K562 (cell line): ENCODE data around the gene EMC10. TPM values are rescaled to one million over a fixed set of nuclear protein-coding genes. Genes with fewer than 3 reads are reported as not detected.

Experiments
- ATAC-seq: fragments of 200-7000 bp; cut with Tn5 transposase; 3 replicates; pipeline ENCODE4 v1.9.1; 2020; ENCODE audit warnings: moderate library complexity
- BruUV-seq: library from RNA; stranded (reverse); fragments of 400-500 nt; replicated peaks from 2 replicates; lab custom pipeline; 2021; lab: Mats Ljungman, UMichigan
- CTCF ChIA-PET: fragments of 300-600 bp; formaldehyde crosslinking; extraction: SDS; loops from one replicate; lab custom pipeline; 2021; ENCODE audit warnings: low intra/inter-chr PET ratio; lab: Yijun Ruan, JAX
- POLR2A ChIA-PET: fragments of 300-600, 350-650 bp; sonication (Branson Sonifier 250); formaldehyde crosslinking; extraction: SDS; loops from one replicate; lab custom pipeline; 2021; ENCODE audit warnings: antibody characterized with exemption, inconsistent platforms; lab: Yijun Ruan, JAX
- DNase-seq, 4 experiments: peaks; one replicate each; pipeline versions ENCODE4 v3.0.0 to v3.0.0-alpha.2; 2011 to 2018; ENCODE audit warnings: low spot score in 3 of 4, mixed read lengths in 3 of 4; ENCODE audit errors: extremely low read depth in 1 of 4
- FAIRE-seq: peaks from 2 replicates; lab custom pipeline; 2011; peaks lifted over from hg19 to GRCh38; lab: Jason Lieb, UNC
- H2AFZ ChIP-seq: 2 replicates; pipeline ENCODE4 v1.6.0; 2011; ENCODE audit warnings: low read depth, low read length, control low read depth, inconsistent platforms
- H3K27ac ChIP-seq: fragments of 200-600 bp; 3 replicates; pipeline ENCODE4 v1.8.0; 2011; ENCODE audit warnings: low read depth, mild to moderate bottlenecking, control low read depth, inconsistent platforms, low read length, moderate library complexity, mixed read lengths; ENCODE audit errors: extremely low read depth
- H3K27me3 ChIP-seq, 2 experiments: fragments of 300-600 bp in 1 of 2; 2 replicates in 1 of 2; 3 replicates in 1 of 2; pipeline versions ENCODE4 v1.6.0 to v1.8.0; 2011; ENCODE audit warnings: inconsistent platforms in 2 of 2, low read length in 2 of 2, mild to moderate bottlenecking in 1 of 2, mixed read lengths in 1 of 2, moderate library complexity in 1 of 2; ENCODE audit not compliant: control insufficient read depth in 2 of 2, insufficient read depth in 2 of 2
- H3K36me3 ChIP-seq: fragments of 300-600 bp; 3 replicates; pipeline ENCODE4 v1.8.0; 2011; ENCODE audit warnings: mild to moderate bottlenecking, low read length, inconsistent platforms; ENCODE audit not compliant: control insufficient read depth, insufficient read depth
- H3K4me1 ChIP-seq, 2 experiments: fragments of 200-600 bp in 1 of 2; replicated peaks in 1 of 2; 2 replicates in 1 of 2; 3 replicates in 1 of 2; pipeline versions ENCODE4 v1.5.1 to v1.8.0; 2011; ENCODE audit warnings: inconsistent platforms in 2 of 2, low read length in 2 of 2, mild to moderate bottlenecking in 1 of 2, mixed read lengths in 1 of 2, moderate library complexity in 1 of 2; ENCODE audit not compliant: control insufficient read depth in 2 of 2, insufficient read depth in 2 of 2
- H3K4me2 ChIP-seq: 2 replicates; pipeline ENCODE4 v1.6.1; 2011; ENCODE audit warnings: low read length, control low read depth, inconsistent platforms, mixed read lengths; ENCODE audit not compliant: insufficient read depth
- H3K4me3 ChIP-seq: fragments of 200-600 bp; sonication (generic), shearing (Covaris generic); 2 replicates; pipeline ENCODE4 v1.5.1; 2016; ENCODE audit warnings: control low read depth, inconsistent platforms
- H3K79me2 ChIP-seq: fragments of 200-600 bp; 3 replicates; pipeline ENCODE4 v1.8.0; 2011; ENCODE audit warnings: low read length, inconsistent platforms; ENCODE audit not compliant: control insufficient read depth, insufficient read depth
- H3K9ac ChIP-seq, 2 experiments: 2 replicates each; pipeline versions ENCODE4 v1.6.0 to v1.6.1; 2011; ENCODE audit warnings: low read depth in 2 of 2, low read length in 2 of 2, control low read depth in 1 of 2, inconsistent platforms in 1 of 2, mild to moderate bottlenecking in 1 of 2, mixed read lengths in 1 of 2; ENCODE audit not compliant: insufficient read depth in 1 of 2
- H3K9me1 ChIP-seq: one replicate; pipeline ENCODE4 v1.6.0; 2011; ENCODE audit warnings: inconsistent platforms, mild to moderate bottlenecking, low read length, moderate library complexity; ENCODE audit not compliant: control insufficient read depth, insufficient read depth
- H3K9me3 ChIP-seq: replicated peaks from 2 replicates; pipeline ENCODE4 v1.5.1; 2011; ENCODE audit warnings: low read depth, low read length, inconsistent platforms; ENCODE audit not compliant: control insufficient read depth, insufficient read depth
- H4K20me1 ChIP-seq: replicated peaks from 2 replicates; pipeline ENCODE4 v1.6.1; 2011; ENCODE audit warnings: low read length, inconsistent platforms, mixed read lengths; ENCODE audit not compliant: control insufficient read depth, insufficient read depth
- CHD1 ChIP-seq: fragments of 200-600 bp; sonication (generic); IDR thresholded peaks from one replicate; pipeline ENCODE4 v1.6.1; 2012; ENCODE audit warnings: mild to moderate bottlenecking, moderate library complexity, low read length, inconsistent platforms
- DDX20 ChIP-seq: fragments of 450-650 bp; IDR thresholded peaks from 2 replicates; pipeline ENCODE4 v1.6.1; 2016; ENCODE audit warnings: missing genetic modification characterization, low read depth, mild to moderate bottlenecking, missing compliant biosample characterization, moderate library complexity
- NBN ChIP-seq: fragments of 450-650 bp; IDR thresholded peaks from 2 replicates; pipeline ENCODE4 v1.6.1; 2016; ENCODE audit warnings: low read depth, mild to moderate bottlenecking
- NFATC3 ChIP-seq: fragments of 450-650 bp; IDR thresholded peaks from 2 replicates; pipeline ENCODE4 v1.6.1; 2017; ENCODE audit warnings: mild to moderate bottlenecking
- SNRNP70 ChIP-seq: fragments of 200-400 bp; formaldehyde crosslinking; optimal IDR thresholded peaks from 2 replicates; pipeline ENCODE3; 2017; ENCODE audit warnings: low read depth, low read length
- WGBS: fragments of 100-300 bp; shearing (Covaris generic); methylation state at CpG from one replicate; pipeline ENCODE4 v1.1.6; 2016; ENCODE audit warnings: low coverage, mixed read lengths; ENCODE audit not compliant: insufficient coverage; ENCODE audit errors: missing lambda C conversion rate; 5-methylcytosine and 5-hydroxymethylcytosine counted together
- in situ Hi-C: fragments of 300-500 bp; cut with MboI; formaldehyde crosslinking; loops from 4 replicates; pipeline ENCODE4 v1.15.0; 2018; ENCODE audit warnings: inconsistent platforms, mixed read lengths
- intact Hi-C: fragments of 100-400 bp; cut with micrococcal nuclease; formaldehyde crosslinking; loops from 2 replicates; pipeline ENCODE4 v1.14.2; 2022
- polyA plus RNA-seq, 8 experiments: library from polyadenylated mRNA; depleted of rRNA in 4 of 8; stranded (reverse) in 5 of 8; unstranded in 3 of 8; fragments of >200 nt; fragmentation: Nextera tagmentation in 2 of 8; fragmentation: Illumina TruSeq in 1 of 8; extraction: Ambion mirVana in 2 of 8; extraction: Trizol in 1 of 8; gene quantifications; 2 replicates each; pipeline versions ENCODE4 v1.2.1 to v1.2.3, GENCODE V29; 2011 to 2014; ENCODE audit warnings: inconsistent platforms in 1 of 8, missing spikeins in 1 of 8
- total RNA-seq, 7 experiments: library from RNA; depleted of rRNA in 6 of 7; stranded (reverse); fragments of >200 nt in 6 of 7; fragmentation: Illumina TruSeq in 2 of 7; extraction: Trizol in 2 of 7; gene quantifications; 2 replicates each; pipeline versions ENCODE4 v1.2.1 to v1.2.3, GENCODE V29; 2011 to 2021; ENCODE audit warnings: low replicate concordance in 1 of 7
- TF ChIP-seq, protein P1 (sequence below): sonication (generic); formaldehyde crosslinking; IDR thresholded peaks from 2 replicates; pipeline ENCODE4 v1.5.0; 2020; ENCODE audit warnings: missing genetic modification reagents
- TF ChIP-seq, protein P2 (sequence below): fragments of 250-450 bp; sonication (Bioruptor Pico); IDR thresholded peaks from 2 replicates; pipeline ENCODE4 v1.4.0; 2020
- TF ChIP-seq, protein P3 (sequence below): fragments of 200-800 bp; sonication (Bioruptor generic); IDR thresholded peaks from 2 replicates; pipeline ENCODE4 v1.6.1; 2016; ENCODE audit warnings: missing genetic modification characterization, missing compliant biosample characterization
- TF ChIP-seq, protein P4 (sequence below): fragments of 450-650 bp; conservative IDR thresholded peaks from 2 replicates; pipeline ENCODE4 v1.6.1; 2016; ENCODE audit warnings: missing genetic modification characterization, low read depth, mild to moderate bottlenecking, missing compliant biosample characterization, moderate library complexity

EMC10 gene
- total and polyA plus RNA-seq, 9 of the 15 experiments (the other 6 are each of a cell fraction or from before 2014, with no cell fraction given): 1.4 to 46.0 (median 13.1) TPM

DNA sequence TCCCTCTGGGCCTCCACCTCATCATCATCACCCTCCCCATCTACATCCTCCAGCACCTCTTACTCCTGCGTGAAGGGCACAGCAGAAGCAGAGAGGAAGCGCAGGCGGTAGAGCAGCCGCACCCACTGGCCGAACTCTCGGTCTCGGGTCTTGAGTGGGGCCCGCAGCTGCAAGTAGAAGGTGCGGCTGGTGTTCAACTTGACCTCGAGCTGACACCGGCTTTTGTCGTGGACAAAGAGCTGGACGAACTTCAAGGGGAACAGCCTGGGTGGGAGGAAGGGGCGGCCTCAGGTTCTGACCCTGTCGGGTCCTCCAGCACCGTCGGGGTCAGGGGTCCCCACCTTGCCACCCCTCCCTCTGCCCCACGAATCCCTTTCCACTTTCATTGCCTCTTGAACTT lies 8.7 kb upstream of the EMC10 start:
- in situ Hi-C loops: no loop called here
- peak overlapping the region in 1 of 2 experiments; percentile 10; a peak in 1 of 4 replicates for H3K9ac ChIP-seq
- no peak overlapping the region for H3K27ac ChIP-seq
- H3K27me3 ChIP-seq: peaks cover 0 to 18% of the 10 kb centered on the region in 2 experiments; a peak in 3 of 5 replicates
- intact Hi-C loops: no loop called here
- no peak overlapping the region for H2AFZ ChIP-seq
- FAIRE-seq: no peak
- H3K4me3 ChIP-seq: no peak overlapping the region
- no peak for DNase-seq
- no peaks in the 10 kb centered on the region for H3K36me3 ChIP-seq
- no peak overlapping the region for H3K4me2 ChIP-seq
- H3K9me3 ChIP-seq: no peaks in the 10 kb centered on the region; the same call in 1 of the 2 replicates
- no peaks in the 10 kb centered on the region for H3K79me2 ChIP-seq
- H4K20me1 ChIP-seq: no peaks in the 10 kb centered on the region
- POLR2A ChIA-PET: no interaction called here
- no peak for ATAC-seq
- 59% methylated on average over 13 of the region's 18 CpGs for WGBS
- no TSS peak for BruUV-seq
- peaks cover 8 to 34% of the 10 kb centered on the region in 2 experiments; a peak in 4 of 5 replicates for H3K4me1 ChIP-seq
- CTCF ChIA-PET: no interaction called here
- H3K9me1 ChIP-seq: no peaks in the 10 kb centered on the region
- TF ChIP-seq DDX20 (no peak), NBN (no peak), CHD1 (no peak), NFATC3 (no peak), SNRNP70 (no peak)
- TF ChIP-seq, protein P1, sequence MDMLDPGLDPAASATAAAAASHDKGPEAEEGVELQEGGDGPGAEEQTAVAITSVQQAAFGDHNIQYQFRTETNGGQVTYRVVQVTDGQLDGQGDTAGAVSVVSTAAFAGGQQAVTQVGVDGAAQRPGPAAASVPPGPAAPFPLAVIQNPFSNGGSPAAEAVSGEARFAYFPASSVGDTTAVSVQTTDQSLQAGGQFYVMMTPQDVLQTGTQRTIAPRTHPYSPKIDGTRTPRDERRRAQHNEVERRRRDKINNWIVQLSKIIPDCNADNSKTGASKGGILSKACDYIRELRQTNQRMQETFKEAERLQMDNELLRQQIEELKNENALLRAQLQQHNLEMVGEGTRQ (CRISPR knock-in tag): no peak
- TF ChIP-seq, protein P2, sequence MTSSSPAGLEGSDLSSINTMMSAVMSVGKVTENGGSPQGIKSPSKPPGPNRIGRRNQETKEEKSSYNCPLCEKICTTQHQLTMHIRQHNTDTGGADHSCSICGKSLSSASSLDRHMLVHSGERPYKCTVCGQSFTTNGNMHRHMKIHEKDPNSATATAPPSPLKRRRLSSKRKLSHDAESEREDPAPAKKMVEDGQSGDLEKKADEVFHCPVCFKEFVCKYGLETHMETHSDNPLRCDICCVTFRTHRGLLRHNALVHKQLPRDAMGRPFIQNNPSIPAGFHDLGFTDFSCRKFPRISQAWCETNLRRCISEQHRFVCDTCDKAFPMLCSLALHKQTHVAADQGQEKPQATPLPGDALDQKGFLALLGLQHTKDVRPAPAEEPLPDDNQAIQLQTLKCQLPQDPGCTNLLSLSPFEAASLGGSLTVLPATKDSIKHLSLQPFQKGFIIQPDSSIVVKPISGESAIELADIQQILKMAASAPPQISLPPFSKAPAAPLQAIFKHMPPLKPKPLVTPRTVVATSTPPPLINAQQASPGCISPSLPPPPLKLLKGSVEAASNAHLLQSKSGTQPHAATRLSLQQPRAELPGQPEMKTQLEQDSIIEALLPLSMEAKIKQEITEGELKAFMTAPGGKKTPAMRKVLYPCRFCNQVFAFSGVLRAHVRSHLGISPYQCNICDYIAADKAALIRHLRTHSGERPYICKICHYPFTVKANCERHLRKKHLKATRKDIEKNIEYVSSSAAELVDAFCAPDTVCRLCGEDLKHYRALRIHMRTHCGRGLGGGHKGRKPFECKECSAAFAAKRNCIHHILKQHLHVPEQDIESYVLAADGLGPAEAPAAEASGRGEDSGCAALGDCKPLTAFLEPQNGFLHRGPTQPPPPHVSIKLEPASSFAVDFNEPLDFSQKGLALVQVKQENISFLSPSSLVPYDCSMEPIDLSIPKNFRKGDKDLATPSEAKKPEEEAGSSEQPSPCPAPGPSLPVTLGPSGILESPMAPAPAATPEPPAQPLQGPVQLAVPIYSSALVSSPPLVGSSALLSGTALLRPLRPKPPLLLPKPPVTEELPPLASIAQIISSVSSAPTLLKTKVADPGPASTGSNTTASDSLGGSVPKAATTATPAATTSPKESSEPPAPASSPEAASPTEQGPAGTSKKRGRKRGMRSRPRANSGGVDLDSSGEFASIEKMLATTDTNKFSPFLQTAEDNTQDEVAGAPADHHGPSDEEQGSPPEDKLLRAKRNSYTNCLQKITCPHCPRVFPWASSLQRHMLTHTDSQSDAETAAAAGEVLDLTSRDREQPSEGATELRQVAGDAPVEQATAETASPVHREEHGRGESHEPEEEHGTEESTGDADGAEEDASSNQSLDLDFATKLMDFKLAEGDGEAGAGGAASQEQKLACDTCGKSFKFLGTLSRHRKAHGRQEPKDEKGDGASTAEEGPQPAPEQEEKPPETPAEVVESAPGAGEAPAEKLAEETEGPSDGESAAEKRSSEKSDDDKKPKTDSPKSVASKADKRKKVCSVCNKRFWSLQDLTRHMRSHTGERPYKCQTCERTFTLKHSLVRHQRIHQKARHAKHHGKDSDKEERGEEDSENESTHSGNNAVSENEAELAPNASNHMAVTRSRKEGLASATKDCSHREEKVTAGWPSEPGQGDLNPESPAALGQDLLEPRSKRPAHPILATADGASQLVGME (CRISPR knock-in tag): no peak
- TF ChIP-seq, protein P3, sequence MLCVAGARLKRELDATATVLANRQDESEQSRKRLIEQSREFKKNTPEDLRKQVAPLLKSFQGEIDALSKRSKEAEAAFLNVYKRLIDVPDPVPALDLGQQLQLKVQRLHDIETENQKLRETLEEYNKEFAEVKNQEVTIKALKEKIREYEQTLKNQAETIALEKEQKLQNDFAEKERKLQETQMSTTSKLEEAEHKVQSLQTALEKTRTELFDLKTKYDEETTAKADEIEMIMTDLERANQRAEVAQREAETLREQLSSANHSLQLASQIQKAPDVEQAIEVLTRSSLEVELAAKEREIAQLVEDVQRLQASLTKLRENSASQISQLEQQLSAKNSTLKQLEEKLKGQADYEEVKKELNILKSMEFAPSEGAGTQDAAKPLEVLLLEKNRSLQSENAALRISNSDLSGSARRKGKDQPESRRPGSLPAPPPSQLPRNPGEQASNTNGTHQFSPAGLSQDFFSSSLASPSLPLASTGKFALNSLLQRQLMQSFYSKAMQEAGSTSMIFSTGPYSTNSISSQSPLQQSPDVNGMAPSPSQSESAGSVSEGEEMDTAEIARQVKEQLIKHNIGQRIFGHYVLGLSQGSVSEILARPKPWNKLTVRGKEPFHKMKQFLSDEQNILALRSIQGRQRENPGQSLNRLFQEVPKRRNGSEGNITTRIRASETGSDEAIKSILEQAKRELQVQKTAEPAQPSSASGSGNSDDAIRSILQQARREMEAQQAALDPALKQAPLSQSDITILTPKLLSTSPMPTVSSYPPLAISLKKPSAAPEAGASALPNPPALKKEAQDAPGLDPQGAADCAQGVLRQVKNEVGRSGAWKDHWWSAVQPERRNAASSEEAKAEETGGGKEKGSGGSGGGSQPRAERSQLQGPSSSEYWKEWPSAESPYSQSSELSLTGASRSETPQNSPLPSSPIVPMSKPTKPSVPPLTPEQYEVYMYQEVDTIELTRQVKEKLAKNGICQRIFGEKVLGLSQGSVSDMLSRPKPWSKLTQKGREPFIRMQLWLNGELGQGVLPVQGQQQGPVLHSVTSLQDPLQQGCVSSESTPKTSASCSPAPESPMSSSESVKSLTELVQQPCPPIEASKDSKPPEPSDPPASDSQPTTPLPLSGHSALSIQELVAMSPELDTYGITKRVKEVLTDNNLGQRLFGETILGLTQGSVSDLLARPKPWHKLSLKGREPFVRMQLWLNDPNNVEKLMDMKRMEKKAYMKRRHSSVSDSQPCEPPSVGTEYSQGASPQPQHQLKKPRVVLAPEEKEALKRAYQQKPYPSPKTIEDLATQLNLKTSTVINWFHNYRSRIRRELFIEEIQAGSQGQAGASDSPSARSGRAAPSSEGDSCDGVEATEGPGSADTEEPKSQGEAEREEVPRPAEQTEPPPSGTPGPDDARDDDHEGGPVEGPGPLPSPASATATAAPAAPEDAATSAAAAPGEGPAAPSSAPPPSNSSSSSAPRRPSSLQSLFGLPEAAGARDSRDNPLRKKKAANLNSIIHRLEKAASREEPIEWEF (CRISPR knock-in tag): no peak
- TF ChIP-seq, protein P4, sequence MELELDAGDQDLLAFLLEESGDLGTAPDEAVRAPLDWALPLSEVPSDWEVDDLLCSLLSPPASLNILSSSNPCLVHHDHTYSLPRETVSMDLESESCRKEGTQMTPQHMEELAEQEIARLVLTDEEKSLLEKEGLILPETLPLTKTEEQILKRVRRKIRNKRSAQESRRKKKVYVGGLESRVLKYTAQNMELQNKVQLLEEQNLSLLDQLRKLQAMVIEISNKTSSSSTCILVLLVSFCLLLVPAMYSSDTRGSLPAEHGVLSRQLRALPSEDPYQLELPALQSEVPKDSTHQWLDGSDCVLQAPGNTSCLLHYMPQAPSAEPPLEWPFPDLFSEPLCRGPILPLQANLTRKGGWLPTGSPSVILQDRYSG: no peak
